ENCODE results near the gene CYB5B. TPM values are rescaled to one million over a fixed set of nuclear protein-coding genes. Genes with fewer than 3 reads are reported as not detected.
A peak's percentile ranks its signal among the peaks of the same experiment; 100 is the strongest.

CYB5B gene
- total RNA-seq, 1 experiment from 2014 or later: 355 TPM

DNA sequence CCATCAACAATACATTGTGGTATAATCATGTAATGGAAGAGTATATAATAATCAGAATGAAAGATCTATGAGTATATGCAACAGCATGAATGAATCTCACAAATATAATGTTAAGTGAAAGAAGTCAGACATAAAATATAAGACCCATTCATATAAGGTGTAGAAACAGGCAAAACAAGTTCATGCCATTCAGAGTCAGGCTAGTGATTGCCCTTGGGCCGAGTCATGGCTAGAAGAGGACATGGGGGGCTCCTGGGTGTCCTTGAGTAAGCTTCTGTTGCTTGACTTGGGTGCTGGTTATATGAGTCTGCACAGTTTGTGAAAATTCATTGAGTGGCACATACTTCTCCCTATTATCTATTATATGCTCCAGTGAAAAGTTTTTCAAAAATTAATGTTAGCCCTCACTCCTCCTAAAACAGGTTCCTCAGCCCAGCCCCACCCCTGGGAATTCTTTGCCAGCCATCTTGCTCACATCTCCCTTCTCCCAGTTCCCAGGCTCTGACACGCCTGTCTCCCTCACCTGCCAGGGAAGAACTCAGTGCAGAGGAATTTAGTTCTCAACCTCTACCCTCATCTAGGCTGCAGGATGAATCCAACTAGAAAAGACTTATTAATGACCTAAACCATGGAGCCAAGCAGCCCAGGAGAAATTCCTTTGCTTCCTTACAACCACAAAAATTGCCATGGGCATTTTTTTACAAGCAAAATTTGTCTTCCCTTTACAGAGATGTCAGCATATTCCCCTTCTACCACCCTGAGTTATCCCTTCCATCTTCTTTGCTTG, 89.0 kb downstream of the CYB5B start:
- Histone ChIP-seq H3K4me3 (ENCODE audit: low read depth, low read length) (no peak overlapping the region), H3K9me3 (no peaks in the 10 kb centered on the region), H3K36me3 (ENCODE audit: control insufficient read depth, insufficient read depth, low read length) (no peaks in the 10 kb centered on the region), H3K27me3 (replicated peaks; ENCODE audit: control insufficient read depth, insufficient read depth, low read length) (no peaks in the 10 kb centered on the region; the same call in 1 of the 2 replicates), H3K4me1 (peaks cover 17% of the 10 kb centered on the region)
- Mint-ChIP-seq H3K36me3 (ENCODE audit: insufficient read depth, unreplicated experiment) (no peaks in the 10 kb centered on the region), H3K4me3 (ENCODE audit: unreplicated experiment) (no peak overlapping the region), H3K9me3 (ENCODE audit: unreplicated experiment) (no peaks in the 10 kb centered on the region), H3K27me3 (ENCODE audit: insufficient read depth, unreplicated experiment) (no peaks in the 10 kb centered on the region), H3K27ac (ENCODE audit: unreplicated experiment) (peak overlapping the region; percentile 10), H3K4me1 (ENCODE audit: low read depth, unreplicated experiment) (peaks cover 29% of the 10 kb centered on the region)
- BruUV-seq (replicated peaks): no TSS peak
- intact Hi-C loops (cut with micrococcal nuclease; ENCODE audit: unreplicated experiment): no loop called here
- CTCF ChIA-PET: no interaction called here
- POLR2A ChIA-PET: no interaction called here
- peak; percentile 46 to 62 for DNase-seq
- TF ChIP-seq, protein P1, sequence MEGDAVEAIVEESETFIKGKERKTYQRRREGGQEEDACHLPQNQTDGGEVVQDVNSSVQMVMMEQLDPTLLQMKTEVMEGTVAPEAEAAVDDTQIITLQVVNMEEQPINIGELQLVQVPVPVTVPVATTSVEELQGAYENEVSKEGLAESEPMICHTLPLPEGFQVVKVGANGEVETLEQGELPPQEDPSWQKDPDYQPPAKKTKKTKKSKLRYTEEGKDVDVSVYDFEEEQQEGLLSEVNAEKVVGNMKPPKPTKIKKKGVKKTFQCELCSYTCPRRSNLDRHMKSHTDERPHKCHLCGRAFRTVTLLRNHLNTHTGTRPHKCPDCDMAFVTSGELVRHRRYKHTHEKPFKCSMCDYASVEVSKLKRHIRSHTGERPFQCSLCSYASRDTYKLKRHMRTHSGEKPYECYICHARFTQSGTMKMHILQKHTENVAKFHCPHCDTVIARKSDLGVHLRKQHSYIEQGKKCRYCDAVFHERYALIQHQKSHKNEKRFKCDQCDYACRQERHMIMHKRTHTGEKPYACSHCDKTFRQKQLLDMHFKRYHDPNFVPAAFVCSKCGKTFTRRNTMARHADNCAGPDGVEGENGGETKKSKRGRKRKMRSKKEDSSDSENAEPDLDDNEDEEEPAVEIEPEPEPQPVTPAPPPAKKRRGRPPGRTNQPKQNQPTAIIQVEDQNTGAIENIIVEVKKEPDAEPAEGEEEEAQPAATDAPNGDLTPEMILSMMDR (IDR thresholded peaks at IDR 0.05; ENCODE audit: insufficient read depth in 1 of 2, low read depth in 1 of 2, low read length in 1 of 2, severe bottlenecking in 1 of 2, unreplicated experiment in 1 of 2): no peak

DNA sequence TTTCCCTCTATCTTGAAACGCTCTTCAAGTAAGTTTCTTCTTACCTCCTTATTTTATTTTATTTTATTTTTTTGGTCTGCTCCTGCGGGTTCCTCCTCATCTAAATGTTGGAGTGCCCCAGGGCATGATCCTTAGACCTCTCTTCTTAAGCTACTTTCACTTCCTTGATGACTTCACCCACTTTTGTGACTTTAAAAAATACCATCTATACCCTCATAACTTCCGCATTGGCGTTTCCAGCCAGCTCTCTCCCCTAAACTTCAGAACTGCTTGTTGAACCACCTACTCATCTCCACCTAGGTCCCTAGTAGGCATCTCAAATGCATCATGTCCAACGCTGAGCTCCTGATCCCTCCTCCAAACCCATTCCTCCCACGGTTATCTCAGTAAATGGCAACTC, 89.9 kb downstream of the CYB5B start:
- H3K36me3 ChIP-seq (ENCODE audit: control insufficient read depth, insufficient read depth, low read length): no peaks in the 10 kb centered on the region
- Mint-ChIP-seq H3K9me3 (ENCODE audit: unreplicated experiment) (no peaks in the 10 kb centered on the region), H3K4me1 (ENCODE audit: low read depth, unreplicated experiment) (peaks cover 35% of the 10 kb centered on the region), H3K27ac (ENCODE audit: unreplicated experiment) (peak overlapping the region; percentile 2), H3K4me3 (ENCODE audit: unreplicated experiment) (no peak overlapping the region), H3K27me3 (ENCODE audit: insufficient read depth, unreplicated experiment) (no peaks in the 10 kb centered on the region), H3K36me3 (ENCODE audit: insufficient read depth, unreplicated experiment) (no peaks in the 10 kb centered on the region)
- H3K27me3 ChIP-seq (replicated peaks; ENCODE audit: control insufficient read depth, insufficient read depth, low read length): no peaks in the 10 kb centered on the region
- POLR2A ChIA-PET: interaction anchor here (0.5 kb wide), 1 partner anchor 94 kb away, joined by 3 read pairs; no protein-coding TSS in a partner anchor
- intact Hi-C loops (cut with micrococcal nuclease; ENCODE audit: unreplicated experiment): no loop called here
- H3K4me3 ChIP-seq (ENCODE audit: low read depth, low read length): no peak overlapping the region
- peak in 1 of 2 experiments; percentile 5 for DNase-seq
- CTCF ChIA-PET: no interaction called here
- H3K9me3 ChIP-seq: no peaks in the 10 kb centered on the region
- no TSS peak for BruUV-seq (replicated peaks)
- H3K4me1 ChIP-seq: peaks cover 17% of the 10 kb centered on the region
- TF ChIP-seq, protein P1 (IDR thresholded peaks at IDR 0.05; ENCODE audit: insufficient read depth in 1 of 2, low read depth in 1 of 2, low read length in 1 of 2, severe bottlenecking in 1 of 2, unreplicated experiment in 1 of 2): no peak

Other genes starting within 250 kb of the CYB5B start
- gene SNTB2, start 237.5 kb upstream of the CYB5B start, total RNA-seq (2022): 50.6 and 51.8 TPM in 2 replicates
- 42.4 and 45.8 TPM in 2 replicates for gene VPS4A, start 113.3 kb upstream of the CYB5B start, total RNA-seq (2022)
- 42.1 and 50.7 TPM in 2 replicates for gene PDF, start 94.0 kb upstream of the CYB5B start, total RNA-seq (2022)
- 57.4 and 59.1 TPM in 2 replicates for gene COG8, start 85.1 kb upstream of the CYB5B start, total RNA-seq (2022)
- 65.6 TPM in 2 replicates for gene NIP7, start 84.8 kb upstream of the CYB5B start, total RNA-seq (2022)
- gene TMED6, start 72.8 kb upstream of the CYB5B start, total RNA-seq (2022): 2.4 TPM in 2 replicates
- 43.6 and 46.2 TPM in 2 replicates for gene TERF2, start 38.6 kb upstream of the CYB5B start, total RNA-seq (2022)
- gene NFAT5, start 141.3 kb downstream of the CYB5B start, total RNA-seq (2022): 87.6 and 89.8 TPM in 2 replicates